HEK293 (cell line): Measurements from ENCODE around the gene VSIG10L.

Experiments used
- CTCF ChIA-PET: fragments of 350-600 bp; formaldehyde crosslinking; extraction: SDS; loops from one replicate; lab custom pipeline; 2021; ENCODE audit warnings: antibody characterized with exemption; lab: Yijun Ruan, JAX
- POLR2A ChIA-PET: fragments of 300-600 bp; formaldehyde crosslinking; extraction: SDS; loops from one replicate; lab custom pipeline; 2020; ENCODE audit warnings: antibody characterized with exemption, inconsistent platforms; lab: Yijun Ruan, JAX
- H3K27ac ChIP-seq: fragments of 200-500 bp; sonication (Bioruptor generic); 2 replicates; pipeline ENCODE4 v1.5.1; 2014; ENCODE audit warnings: low read depth, low read length, control low read depth, inconsistent platforms; ENCODE audit errors: extremely low read depth
- H3K36me3 ChIP-seq, 2 experiments: fragments of 200-500 bp in 1 of 2; sonication (Bioruptor generic) in 1 of 2; 1 replicate in 1 of 2; 2 replicates in 1 of 2; pipeline ENCODE4 v1.5.1; 2014 to 2017; ENCODE audit warnings: inconsistent platforms in 2 of 2, low read length in 2 of 2; ENCODE audit not compliant: control insufficient read depth in 2 of 2, insufficient read depth in 1 of 2
- H3K4me1 ChIP-seq: fragments of 200-500 bp; sonication (Bioruptor generic); 2 replicates; pipeline ENCODE4 v1.5.1; 2014; ENCODE audit warnings: mild to moderate bottlenecking, low read length, inconsistent platforms; ENCODE audit not compliant: control insufficient read depth, insufficient read depth
- H3K4me3 ChIP-seq: 2 replicates; pipeline ENCODE4 v1.5.1; 2011; ENCODE audit warnings: low read depth, mild to moderate bottlenecking, control low read depth, low read length, moderate library complexity
- H3K9me3 ChIP-seq: fragments of 200-500 bp; sonication (Bioruptor generic); 2 replicates; pipeline ENCODE4 v1.5.1; 2014; ENCODE audit warnings: low read depth, low read length, inconsistent platforms; ENCODE audit not compliant: control insufficient read depth, insufficient read depth
- BCL11A ChIP-seq: fragments of 450-650 bp; formaldehyde crosslinking; IDR thresholded peaks from 2 replicates; pipeline ENCODE4 v1.5.1; 2016; ENCODE audit warnings: low read depth, missing biosample characterization, missing genetic modification characterization
- EGR2 ChIP-seq: fragments of 450-650 bp; formaldehyde crosslinking; IDR thresholded peaks from 2 replicates; pipeline ENCODE4 v1.5.1; 2016; ENCODE audit warnings: low read depth, missing biosample characterization, missing genetic modification characterization
- GLIS2 ChIP-seq: fragments of 450-650 bp; formaldehyde crosslinking; IDR thresholded peaks from 2 replicates; pipeline ENCODE4 v1.5.1; 2016; ENCODE audit warnings: missing biosample characterization, missing genetic modification characterization
- MZF1 ChIP-seq: fragments of 450-650 bp; formaldehyde crosslinking; IDR thresholded peaks from 2 replicates; pipeline ENCODE4 v1.5.1; 2017; ENCODE audit warnings: missing biosample characterization, missing genetic modification characterization, borderline replicate concordance
- WT1 ChIP-seq: fragments of 450-650 bp; formaldehyde crosslinking; IDR thresholded peaks from 2 replicates; pipeline ENCODE4 v1.5.1; 2016; ENCODE audit warnings: missing biosample characterization, missing genetic modification characterization
- ZFP37 ChIP-seq: fragments of 450-650 bp; formaldehyde crosslinking; IDR thresholded peaks from 2 replicates; pipeline ENCODE4 v1.5.1; 2016; ENCODE audit warnings: missing biosample characterization, missing genetic modification characterization
- ZIC2 ChIP-seq: fragments of 450-650 bp; formaldehyde crosslinking; IDR thresholded peaks from 2 replicates; pipeline ENCODE4 v1.5.1; 2016; ENCODE audit warnings: missing biosample characterization, missing genetic modification characterization
- ZNF10 ChIP-seq: fragments of 450-650 bp; formaldehyde crosslinking; IDR thresholded peaks from 2 replicates; pipeline ENCODE4 v1.5.1; 2017; ENCODE audit warnings: missing biosample characterization, missing genetic modification characterization
- ZNF146 ChIP-seq: fragments of 450-650 bp; formaldehyde crosslinking; IDR thresholded peaks from 2 replicates; pipeline ENCODE4 v1.5.1; 2016; ENCODE audit warnings: missing biosample characterization, missing genetic modification characterization
- ZNF184 ChIP-seq: fragments of 450-650 bp; IDR thresholded peaks from 2 replicates; pipeline ENCODE4 v1.5.1; 2018; ENCODE audit warnings: missing biosample characterization, mild to moderate bottlenecking, missing genetic modification characterization
- ZNF202 ChIP-seq: fragments of 450-650 bp; formaldehyde crosslinking; IDR thresholded peaks from 2 replicates; pipeline ENCODE4 v1.5.1; 2016; ENCODE audit warnings: missing biosample characterization, missing genetic modification characterization, borderline replicate concordance
- ZNF354C ChIP-seq: fragments of 450-650 bp; formaldehyde crosslinking; IDR thresholded peaks from 2 replicates; pipeline ENCODE4 v1.5.1; 2016; ENCODE audit warnings: missing biosample characterization, missing genetic modification characterization, low read depth, borderline replicate concordance
- ZNF37A ChIP-seq: fragments of 450-650 bp; IDR thresholded peaks from 2 replicates; pipeline ENCODE4 v1.5.1; 2018; ENCODE audit warnings: missing biosample characterization, missing genetic modification characterization
- ZNF501 ChIP-seq: fragments of 450-650 bp; formaldehyde crosslinking; IDR thresholded peaks from 2 replicates; pipeline ENCODE4 v1.5.1; 2016; ENCODE audit warnings: missing biosample characterization, missing genetic modification characterization
- TF ChIP-seq, protein P1 (sequence below): fragments of 450-650 bp; formaldehyde crosslinking; IDR thresholded peaks from 2 replicates; pipeline ENCODE4 v1.5.1; 2017; ENCODE audit warnings: missing biosample characterization, missing genetic modification characterization
- TF ChIP-seq, protein P2 (sequence below): fragments of 450-650 bp; formaldehyde crosslinking; IDR thresholded peaks from 2 replicates; pipeline ENCODE4 v1.5.1; 2016; ENCODE audit warnings: missing biosample characterization, missing genetic modification characterization
- TF ChIP-seq, protein P3 (sequence below): fragments of 450-650 bp; formaldehyde crosslinking; IDR thresholded peaks from 2 replicates; pipeline ENCODE4 v1.5.1; 2016; ENCODE audit warnings: missing biosample characterization, missing genetic modification characterization, borderline replicate concordance
- TF ChIP-seq, protein P4 (sequence below): IDR thresholded peaks from 2 replicates; pipeline ENCODE4 v1.6.1; 2011; ENCODE audit warnings: mild to moderate bottlenecking, low read depth, low read length, borderline replicate concordance
- TF ChIP-seq, protein P5 (sequence below): fragments of 450-650 bp; formaldehyde crosslinking; IDR thresholded peaks from 2 replicates; pipeline ENCODE4 v1.5.1; 2016; ENCODE audit warnings: missing biosample characterization, missing genetic modification characterization
- TF ChIP-seq, protein P6 (sequence below): fragments of 450-650 bp; formaldehyde crosslinking; IDR thresholded peaks from 2 replicates; pipeline ENCODE4 v1.5.1; 2016; ENCODE audit warnings: missing biosample characterization, missing genetic modification characterization, borderline replicate concordance

Gene VSIG10L

DNA sequence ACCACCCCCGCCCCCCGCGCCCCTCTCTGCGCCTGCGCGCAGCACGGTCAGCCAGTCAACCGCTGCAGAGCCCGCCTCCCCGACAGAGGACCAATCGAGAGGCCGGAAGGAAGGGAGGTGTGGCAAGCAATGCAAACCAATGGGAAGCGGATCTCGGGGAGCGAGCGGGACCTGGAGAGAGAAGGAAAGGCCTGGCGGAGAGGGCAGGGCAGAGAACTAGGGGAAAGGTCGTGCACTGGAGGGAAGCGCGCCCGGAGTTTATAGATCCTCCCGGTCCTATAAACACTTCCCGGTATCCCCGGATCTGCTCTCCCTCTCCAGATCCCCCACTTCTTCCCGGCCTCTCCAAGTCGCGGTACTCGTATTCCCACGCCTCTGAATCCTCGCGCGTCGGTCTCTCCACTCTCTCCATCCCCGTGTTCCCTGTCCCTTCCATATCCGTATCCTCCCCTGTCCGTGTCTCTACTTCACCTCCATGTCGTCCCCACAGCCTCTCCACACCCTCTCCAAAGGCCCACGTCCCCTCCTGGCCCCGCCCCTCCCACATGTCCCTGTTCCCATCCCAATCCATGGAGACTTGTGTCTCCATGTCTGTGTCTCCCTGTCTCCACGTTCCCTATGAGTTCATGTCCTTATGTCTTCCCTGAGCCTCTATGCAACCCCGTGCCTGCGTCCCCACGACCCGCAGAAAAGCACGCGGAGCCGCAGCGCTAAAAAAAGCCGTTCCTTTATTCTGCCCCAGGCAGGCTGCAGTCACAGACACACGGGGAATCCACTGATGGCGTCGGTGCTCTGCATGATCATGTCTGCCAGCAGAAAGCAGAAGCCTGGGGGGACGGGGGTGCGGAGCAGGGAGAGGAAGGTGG is 24.7 kb upstream of the VSIG10L start (continued):
- TF ChIP-seq, protein P1, sequence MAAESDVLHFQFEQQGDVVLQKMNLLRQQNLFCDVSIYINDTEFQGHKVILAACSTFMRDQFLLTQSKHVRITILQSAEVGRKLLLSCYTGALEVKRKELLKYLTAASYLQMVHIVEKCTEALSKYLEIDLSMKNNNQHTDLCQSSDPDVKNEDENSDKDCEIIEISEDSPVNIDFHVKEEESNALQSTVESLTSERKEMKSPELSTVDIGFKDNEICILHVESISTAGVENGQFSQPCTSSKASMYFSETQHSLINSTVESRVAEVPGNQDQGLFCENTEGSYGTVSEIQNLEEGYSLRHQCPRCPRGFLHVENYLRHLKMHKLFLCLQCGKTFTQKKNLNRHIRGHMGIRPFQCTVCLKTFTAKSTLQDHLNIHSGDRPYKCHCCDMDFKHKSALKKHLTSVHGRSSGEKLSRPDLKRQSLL: peak; percentile 74; the same call in 1 of the 2 replicates
- TF ChIP-seq, protein P2, sequence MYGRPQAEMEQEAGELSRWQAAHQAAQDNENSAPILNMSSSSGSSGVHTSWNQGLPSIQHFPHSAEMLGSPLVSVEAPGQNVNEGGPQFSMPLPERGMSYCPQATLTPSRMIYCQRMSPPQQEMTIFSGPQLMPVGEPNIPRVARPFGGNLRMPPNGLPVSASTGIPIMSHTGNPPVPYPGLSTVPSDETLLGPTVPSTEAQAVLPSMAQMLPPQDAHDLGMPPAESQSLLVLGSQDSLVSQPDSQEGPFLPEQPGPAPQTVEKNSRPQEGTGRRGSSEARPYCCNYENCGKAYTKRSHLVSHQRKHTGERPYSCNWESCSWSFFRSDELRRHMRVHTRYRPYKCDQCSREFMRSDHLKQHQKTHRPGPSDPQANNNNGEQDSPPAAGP: peak; percentile 67; the same call in 1 of the 2 replicates
- TF ChIP-seq ZNF146 (tag by site-specific recombination) (no peak), EGR2 (tag by site-specific recombination) (peak; percentile 44), ZNF10 (tag by site-specific recombination) (peak; percentile 10; the same call in 1 of the 2 replicates), ZIC2 (tag by site-specific recombination) (peak; percentile 10; the same call in 1 of the 2 replicates), WT1 (tag by site-specific recombination) (peak; percentile 61), ZNF501 (tag by site-specific recombination) (0 out of 2 replicates have a peak, but pooled peaks have one; percentile 38), MZF1 (tag by site-specific recombination) (peak; percentile 84; the same call in 1 of the 2 replicates), BCL11A (tag by site-specific recombination) (peak; percentile 92), ZFP37 (tag by site-specific recombination) (0 out of 2 replicates have a peak, but pooled peaks have one; percentile 27)

DNA sequence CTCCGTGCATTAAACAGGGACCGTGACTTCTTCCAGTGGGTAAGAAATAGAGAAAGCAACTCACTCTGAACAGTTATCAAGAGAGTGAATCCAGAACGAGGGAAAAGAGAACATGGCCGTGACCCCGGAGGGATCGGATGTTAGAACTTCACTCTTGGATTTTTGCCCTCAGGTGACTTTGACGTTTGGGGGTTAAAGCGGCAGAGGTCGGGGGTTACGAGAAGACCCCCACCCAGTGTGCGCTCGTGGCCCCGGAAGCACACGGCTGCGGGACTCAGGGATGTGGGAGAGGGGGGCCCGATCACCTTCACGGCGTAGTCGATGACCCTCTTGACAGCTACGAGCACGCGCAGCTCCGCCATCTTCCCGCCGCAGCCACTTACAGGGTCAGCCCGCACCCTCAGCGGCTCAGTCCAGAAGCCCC is 24.0 kb upstream of the VSIG10L start, which contains the start of gene ETFB:
TSS of gene ETFB (minus strand) at position 424 of the 424 bp plus-strand sequence. CDS start at position 362, 62 bp downstream.
- CTCF ChIA-PET: interaction anchor here (0.6 to 1.3 kb wide), 5 partner anchors 16 to 42 kb away, joined by 3 to 6 read pairs (median 5); no protein-coding TSS in a partner anchor
- POLR2A ChIA-PET: interaction anchor here (0.5 to 1.6 kb wide), 6 partner anchors 12 to 205 kb away, joined by 3 to 10 read pairs (median 5); partner anchors contain the start of genes VSIG10L and ZNF175
- TF ChIP-seq, protein P3, sequence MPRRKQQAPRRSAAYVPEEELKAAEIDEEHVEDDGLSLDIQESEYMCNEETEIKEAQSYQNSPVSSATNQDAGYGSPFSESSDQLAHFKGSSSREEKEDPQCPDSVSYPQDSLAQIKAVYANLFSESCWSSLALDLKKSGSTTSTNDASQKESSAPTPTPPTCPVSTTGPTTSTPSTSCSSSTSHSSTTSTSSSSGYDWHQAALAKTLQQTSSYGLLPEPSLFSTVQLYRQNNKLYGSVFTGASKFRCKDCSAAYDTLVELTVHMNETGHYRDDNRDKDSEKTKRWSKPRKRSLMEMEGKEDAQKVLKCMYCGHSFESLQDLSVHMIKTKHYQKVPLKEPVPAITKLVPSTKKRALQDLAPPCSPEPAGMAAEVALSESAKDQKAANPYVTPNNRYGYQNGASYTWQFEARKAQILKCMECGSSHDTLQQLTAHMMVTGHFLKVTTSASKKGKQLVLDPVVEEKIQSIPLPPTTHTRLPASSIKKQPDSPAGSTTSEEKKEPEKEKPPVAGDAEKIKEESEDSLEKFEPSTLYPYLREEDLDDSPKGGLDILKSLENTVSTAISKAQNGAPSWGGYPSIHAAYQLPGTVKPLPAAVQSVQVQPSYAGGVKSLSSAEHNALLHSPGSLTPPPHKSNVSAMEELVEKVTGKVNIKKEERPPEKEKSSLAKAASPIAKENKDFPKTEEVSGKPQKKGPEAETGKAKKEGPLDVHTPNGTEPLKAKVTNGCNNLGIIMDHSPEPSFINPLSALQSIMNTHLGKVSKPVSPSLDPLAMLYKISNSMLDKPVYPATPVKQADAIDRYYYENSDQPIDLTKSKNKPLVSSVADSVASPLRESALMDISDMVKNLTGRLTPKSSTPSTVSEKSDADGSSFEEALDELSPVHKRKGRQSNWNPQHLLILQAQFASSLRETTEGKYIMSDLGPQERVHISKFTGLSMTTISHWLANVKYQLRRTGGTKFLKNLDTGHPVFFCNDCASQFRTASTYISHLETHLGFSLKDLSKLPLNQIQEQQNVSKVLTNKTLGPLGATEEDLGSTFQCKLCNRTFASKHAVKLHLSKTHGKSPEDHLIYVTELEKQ: no peak
- TF ChIP-seq, protein P4, sequence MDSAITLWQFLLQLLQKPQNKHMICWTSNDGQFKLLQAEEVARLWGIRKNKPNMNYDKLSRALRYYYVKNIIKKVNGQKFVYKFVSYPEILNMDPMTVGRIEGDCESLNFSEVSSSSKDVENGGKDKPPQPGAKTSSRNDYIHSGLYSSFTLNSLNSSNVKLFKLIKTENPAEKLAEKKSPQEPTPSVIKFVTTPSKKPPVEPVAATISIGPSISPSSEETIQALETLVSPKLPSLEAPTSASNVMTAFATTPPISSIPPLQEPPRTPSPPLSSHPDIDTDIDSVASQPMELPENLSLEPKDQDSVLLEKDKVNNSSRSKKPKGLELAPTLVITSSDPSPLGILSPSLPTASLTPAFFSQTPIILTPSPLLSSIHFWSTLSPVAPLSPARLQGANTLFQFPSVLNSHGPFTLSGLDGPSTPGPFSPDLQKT: no peak
- no peak for TF ChIP-seq ZNF37A (tag by site-specific recombination)
- TF ChIP-seq ZNF354C (tag by site-specific recombination): no peak
- no peak for TF ChIP-seq GLIS2 (tag by site-specific recombination)
- TF ChIP-seq, protein P5, sequence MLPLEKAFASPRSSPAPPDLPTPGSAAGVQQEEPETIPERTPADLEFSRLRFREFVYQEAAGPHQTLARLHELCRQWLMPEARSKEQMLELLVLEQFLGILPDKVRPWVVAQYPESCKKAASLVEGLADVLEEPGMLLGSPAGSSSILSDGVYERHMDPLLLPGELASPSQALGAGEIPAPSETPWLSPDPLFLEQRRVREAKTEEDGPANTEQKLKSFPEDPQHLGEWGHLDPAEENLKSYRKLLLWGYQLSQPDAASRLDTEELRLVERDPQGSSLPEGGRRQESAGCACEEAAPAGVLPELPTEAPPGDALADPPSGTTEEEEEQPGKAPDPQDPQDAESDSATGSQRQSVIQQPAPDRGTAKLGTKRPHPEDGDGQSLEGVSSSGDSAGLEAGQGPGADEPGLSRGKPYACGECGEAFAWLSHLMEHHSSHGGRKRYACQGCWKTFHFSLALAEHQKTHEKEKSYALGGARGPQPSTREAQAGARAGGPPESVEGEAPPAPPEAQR: no peak
- TF ChIP-seq ZNF202 (tag by site-specific recombination): no peak
- TF ChIP-seq ZNF184 (tag by site-specific recombination): no peak
- TF ChIP-seq, protein P6, sequence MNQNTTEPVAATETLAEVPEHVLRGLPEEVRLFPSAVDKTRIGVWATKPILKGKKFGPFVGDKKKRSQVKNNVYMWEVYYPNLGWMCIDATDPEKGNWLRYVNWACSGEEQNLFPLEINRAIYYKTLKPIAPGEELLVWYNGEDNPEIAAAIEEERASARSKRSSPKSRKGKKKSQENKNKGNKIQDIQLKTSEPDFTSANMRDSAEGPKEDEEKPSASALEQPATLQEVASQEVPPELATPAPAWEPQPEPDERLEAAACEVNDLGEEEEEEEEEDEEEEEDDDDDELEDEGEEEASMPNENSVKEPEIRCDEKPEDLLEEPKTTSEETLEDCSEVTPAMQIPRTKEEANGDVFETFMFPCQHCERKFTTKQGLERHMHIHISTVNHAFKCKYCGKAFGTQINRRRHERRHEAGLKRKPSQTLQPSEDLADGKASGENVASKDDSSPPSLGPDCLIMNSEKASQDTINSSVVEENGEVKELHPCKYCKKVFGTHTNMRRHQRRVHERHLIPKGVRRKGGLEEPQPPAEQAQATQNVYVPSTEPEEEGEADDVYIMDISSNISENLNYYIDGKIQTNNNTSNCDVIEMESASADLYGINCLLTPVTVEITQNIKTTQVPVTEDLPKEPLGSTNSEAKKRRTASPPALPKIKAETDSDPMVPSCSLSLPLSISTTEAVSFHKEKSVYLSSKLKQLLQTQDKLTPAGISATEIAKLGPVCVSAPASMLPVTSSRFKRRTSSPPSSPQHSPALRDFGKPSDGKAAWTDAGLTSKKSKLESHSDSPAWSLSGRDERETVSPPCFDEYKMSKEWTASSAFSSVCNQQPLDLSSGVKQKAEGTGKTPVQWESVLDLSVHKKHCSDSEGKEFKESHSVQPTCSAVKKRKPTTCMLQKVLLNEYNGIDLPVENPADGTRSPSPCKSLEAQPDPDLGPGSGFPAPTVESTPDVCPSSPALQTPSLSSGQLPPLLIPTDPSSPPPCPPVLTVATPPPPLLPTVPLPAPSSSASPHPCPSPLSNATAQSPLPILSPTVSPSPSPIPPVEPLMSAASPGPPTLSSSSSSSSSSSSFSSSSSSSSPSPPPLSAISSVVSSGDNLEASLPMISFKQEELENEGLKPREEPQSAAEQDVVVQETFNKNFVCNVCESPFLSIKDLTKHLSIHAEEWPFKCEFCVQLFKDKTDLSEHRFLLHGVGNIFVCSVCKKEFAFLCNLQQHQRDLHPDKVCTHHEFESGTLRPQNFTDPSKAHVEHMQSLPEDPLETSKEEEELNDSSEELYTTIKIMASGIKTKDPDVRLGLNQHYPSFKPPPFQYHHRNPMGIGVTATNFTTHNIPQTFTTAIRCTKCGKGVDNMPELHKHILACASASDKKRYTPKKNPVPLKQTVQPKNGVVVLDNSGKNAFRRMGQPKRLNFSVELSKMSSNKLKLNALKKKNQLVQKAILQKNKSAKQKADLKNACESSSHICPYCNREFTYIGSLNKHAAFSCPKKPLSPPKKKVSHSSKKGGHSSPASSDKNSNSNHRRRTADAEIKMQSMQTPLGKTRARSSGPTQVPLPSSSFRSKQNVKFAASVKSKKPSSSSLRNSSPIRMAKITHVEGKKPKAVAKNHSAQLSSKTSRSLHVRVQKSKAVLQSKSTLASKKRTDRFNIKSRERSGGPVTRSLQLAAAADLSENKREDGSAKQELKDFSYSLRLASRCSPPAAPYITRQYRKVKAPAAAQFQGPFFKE (tag by site-specific recombination): no peak

More for the DNA sequence above, 24.0 kb upstream of the VSIG10L start, which contains the start of gene ETFB:
- Histone ChIP-seq H3K36me3 (no peaks in the 10 kb centered on the region; a peak in 1 of 3 replicates), H3K4me1 (peaks cover 10% of the 10 kb centered on the region), H3K4me3 (peak within 1 kb of the TSS; percentile 77), H3K9me3 (no peaks in the 10 kb centered on the region), H3K27ac (peak within 1 kb of the TSS; percentile 85)
